Left renal pelvis (tissue), 4 donors: ENCODE measurements around the gene HIVEP3. TPM values are rescaled to one million over a fixed set of nuclear protein-coding genes. Genes with fewer than 3 reads are reported as not detected.
A peak's percentile ranks its signal among the peaks of the same experiment; 100 is the strongest.
"Not testable (repeated sequence)": the region's sequence is repeated elsewhere in the genome, so short reads cannot be mapped to it uniquely, and the experiment has no call there.

Source experiments
- DNase-seq, 4 donors: peaks; one replicate each; pipeline ENCODE4 v3.0.0-alpha.2; 2013; ENCODE audit warnings: low read depth in 4 of 4, low spot score in 3 of 4
- polyA plus RNA-seq, 4 donors: library from polyadenylated mRNA; unstranded; fragments of 120-200 nt; gene quantifications; one replicate each; pipeline ENCODE4 v1.2.1, GENCODE V29; 2013; ENCODE audit not compliant: insufficient read length in 4 of 4

The HIVEP3 gene
- polyA plus RNA-seq, 4 donors = 3.5 to 7.0 (median 4.2) TPM

DNA sequence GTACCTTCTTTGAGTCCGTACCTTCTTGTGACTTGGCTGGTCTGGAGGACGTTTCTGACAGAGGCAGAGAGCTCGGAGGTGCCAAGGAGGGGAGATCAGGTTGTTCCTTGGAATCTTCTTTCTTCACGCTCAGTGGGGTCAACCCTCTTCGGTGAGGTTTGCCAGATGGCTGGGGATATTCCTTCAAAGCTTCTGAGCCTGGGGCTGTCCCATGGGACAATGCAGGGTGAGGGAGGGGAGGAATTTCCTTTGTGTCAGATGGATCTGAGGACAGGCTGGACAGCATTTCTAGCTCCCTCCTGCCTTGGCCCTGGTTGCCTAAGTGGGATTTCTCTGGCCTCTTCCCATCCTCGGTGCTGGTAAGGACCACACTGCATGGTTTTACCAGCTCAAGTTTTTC lies 338.7 kb downstream of the HIVEP3 start:
- no peak for DNase-seq

- DNase-seq = no peak
Measured at GRCh38 chr1:41578712-41579335, 339.9 kb downstream of the HIVEP3 start.

DNA sequence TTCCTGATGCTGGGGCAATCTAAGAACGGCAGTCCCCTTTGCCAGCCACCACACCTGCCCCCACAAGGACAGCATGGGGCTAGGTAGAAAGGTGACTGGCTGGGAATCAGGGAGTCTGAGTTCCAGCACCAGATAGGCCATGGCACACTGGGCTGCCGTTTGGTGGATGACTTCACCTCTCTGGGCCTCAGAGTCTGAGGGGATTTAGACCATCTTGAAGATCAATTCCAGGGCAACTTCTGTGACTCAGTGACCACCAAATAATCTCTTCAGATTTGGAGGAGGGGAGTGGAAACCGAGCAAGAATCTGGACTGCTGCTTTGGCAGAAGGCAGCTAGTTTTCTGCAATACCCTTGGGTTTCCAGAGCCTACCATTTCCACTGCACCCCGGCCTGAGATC lies 342.1 kb downstream of the HIVEP3 start:
- no peak for DNase-seq

DNA sequence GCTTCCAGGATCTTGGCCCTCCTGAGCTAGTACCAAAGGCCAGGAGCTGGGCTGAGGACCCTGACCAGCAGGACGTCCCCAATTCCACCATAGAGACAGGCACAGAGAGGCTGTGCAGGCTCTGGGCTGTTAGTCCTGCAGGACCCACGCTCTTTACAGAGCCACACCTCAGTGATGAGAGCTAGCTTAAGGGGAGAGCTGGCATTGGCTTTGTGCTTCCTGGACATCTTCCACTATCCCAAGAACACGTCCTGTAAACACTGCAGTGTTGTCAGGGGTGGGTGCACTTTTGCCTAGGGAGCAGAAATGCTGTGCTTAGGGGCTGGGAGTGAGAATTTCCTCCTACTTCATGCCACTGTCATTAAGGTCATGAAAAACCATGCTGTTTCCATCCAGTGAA lies 342.5 kb downstream of the HIVEP3 start:
- DNase-seq = no peak

DNA sequence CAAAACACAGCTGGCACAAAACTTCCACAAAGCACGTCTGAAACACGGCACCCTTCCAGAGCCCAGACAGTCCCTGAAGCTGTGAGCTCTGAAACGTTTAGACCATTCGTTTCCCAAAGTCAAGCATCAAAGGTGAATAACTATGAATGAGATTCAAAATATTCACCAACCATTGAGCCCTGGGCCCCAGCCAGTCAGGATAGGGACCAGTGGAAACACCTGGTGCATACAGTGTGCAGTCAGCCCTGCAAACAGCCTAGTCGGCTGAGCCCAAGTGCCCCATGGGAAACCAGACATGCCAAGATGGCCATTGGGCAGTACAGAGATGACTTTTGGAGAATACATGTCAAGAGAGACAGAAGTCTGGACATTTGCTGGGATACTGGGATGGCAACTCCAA lies 343.9 kb downstream of the HIVEP3 start:
- no peak for DNase-seq

GRCh38 chr1:41573785-41574713 lies 344.7 kb downstream of the HIVEP3 start:
- peak; percentile 41 to 73 (median 50) for DNase-seq

GRCh38 chr1:41573194-41573593 lies 345.5 kb downstream of the HIVEP3 start:
- DNase-seq = no peak

DNA sequence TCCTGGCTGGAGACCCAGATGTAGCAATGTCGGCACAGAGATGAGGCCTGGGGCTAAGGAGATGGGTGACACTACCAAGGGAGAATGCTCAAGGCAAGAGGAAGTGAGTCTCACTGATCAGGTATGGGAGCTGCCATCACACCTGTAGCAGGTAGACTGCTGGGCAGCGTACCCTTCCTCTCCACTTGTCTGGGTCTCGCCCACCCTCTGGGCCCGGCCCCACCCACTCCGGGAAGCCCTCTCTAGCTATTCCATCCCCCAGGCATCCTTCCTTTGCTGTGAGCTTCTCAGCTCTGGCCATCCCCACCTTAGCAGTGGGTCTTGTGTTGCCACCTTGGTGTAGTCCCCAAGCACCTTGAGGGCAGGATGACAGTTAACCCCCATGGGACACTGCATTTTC lies 346.5 kb downstream of the HIVEP3 start:
- no peak for DNase-seq

GRCh38 chr1:41571041-41571440 lies 347.7 kb downstream of the HIVEP3 start:
- no peak for DNase-seq

DNA sequence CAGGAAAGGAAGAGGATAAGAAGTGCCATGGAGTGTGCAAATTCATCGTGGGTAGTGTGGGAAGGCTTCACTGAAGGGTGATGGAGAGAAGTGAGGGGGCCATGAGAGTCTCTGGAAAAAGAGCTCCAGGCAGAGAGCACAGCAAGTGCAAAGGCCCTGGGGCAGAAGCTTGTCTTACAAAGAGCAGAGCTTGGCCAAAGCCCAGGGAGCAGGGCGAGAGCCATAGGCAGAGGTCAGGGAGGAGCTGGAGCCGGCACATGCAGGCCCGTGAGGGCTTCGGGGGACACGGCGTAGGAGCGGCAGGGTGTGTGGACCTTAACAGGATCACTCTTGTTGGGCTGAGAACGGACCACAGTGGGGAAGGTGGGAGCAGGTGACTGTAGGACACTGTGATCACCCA lies 350.5 kb downstream of the HIVEP3 start:
- DNase-seq = no peak

- DNase-seq = no peak
Measured at GRCh38 chr1:41566969-41567368, 351.8 kb downstream of the HIVEP3 start.

- DNase-seq = no peak
Measured at GRCh38 chr1:41566274-41566885, 352.3 kb downstream of the HIVEP3 start.

GRCh38 chr1:41564741-41565475 lies 353.8 kb downstream of the HIVEP3 start:
- no peak for DNase-seq

- DNase-seq = no peak
Measured at GRCh38 chr1:41562328-41562727, 356.4 kb downstream of the HIVEP3 start.

GRCh38 chr1:41560931-41561330 lies 357.8 kb downstream of the HIVEP3 start:
- DNase-seq = no peak

- DNase-seq = no peak
Measured at GRCh38 chr1:41560496-41560895, 358.2 kb downstream of the HIVEP3 start.

DNA sequence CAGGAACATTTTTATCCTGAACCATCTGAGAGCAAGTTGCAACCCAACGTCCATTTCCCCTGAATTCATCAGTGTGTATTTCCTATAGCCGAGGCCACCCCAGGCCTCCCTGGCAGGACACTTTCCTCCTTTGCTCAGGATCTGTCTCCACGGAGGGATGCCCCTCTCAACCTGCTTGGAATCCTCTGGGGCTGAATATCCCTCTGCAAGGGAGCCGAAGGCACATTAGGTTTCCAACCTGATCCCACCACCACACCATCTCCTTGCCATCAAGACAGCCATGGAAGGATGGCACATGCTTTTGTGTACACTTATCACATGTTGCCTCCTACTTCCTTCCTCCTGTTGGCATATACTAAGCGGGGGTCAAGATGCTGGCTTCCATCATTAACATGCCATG lies 359.4 kb downstream of the HIVEP3 start:
- DNase-seq = no peak

DNA sequence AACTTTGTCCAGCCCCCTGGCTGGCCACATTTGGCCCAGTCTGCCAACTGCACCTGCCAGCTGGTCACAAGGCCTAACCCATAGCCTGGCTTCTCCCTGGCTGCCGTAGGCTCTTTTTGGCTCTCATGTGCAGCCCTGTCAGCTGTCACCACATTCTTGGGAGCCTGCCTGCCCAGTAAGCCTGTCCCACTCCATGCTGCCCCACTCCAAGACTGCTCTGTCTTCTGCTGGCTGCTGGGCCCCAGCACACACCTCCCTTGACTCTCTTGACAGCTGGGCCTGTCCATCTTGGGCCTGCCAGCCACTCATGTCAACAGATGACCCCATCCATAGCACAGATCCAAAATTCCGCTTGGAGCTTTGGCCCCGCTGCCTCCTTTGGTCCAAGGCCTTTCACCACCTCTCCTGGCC lies 360.0 kb downstream of the HIVEP3 start:
- DNase-seq = no peak

- DNase-seq = no peak
Measured at GRCh38 chr1:41557751-41558455, 360.8 kb downstream of the HIVEP3 start.

DNA sequence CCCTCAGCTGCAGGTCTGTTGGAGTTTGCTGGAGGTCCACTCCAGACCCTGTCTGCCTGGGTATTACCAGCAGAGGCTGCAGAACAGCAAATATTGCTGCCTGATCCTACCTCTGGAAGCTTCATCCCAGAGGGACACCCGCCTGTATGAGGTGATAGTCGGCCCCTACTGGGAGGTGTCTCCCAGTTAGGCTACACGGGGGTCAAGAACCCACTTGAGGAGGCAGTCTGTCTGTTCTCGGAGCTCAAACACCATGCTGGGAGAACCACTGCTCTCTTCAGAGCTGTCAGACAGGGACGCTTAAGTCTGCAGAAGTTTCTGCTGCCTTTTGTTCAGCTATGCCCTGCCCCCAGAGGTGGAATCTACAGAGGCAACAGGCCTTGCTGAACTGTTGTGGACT lies 364.0 kb downstream of the HIVEP3 start:
- not testable (repeated sequence) for DNase-seq
